GM19324 (cell line): ENCODE measurements around the gene MRPS12.

ENCODE experiments used
- ATAC-seq: cut with Tn5 transposase; IDR thresholded peaks from one replicate; pipeline ENCODE4 v1.9.1; 2021; ENCODE audit warnings: mild to moderate bottlenecking, moderate library complexity; ENCODE audit not compliant: unreplicated experiment, low FRiP score

The MRPS12 gene

DNA sequence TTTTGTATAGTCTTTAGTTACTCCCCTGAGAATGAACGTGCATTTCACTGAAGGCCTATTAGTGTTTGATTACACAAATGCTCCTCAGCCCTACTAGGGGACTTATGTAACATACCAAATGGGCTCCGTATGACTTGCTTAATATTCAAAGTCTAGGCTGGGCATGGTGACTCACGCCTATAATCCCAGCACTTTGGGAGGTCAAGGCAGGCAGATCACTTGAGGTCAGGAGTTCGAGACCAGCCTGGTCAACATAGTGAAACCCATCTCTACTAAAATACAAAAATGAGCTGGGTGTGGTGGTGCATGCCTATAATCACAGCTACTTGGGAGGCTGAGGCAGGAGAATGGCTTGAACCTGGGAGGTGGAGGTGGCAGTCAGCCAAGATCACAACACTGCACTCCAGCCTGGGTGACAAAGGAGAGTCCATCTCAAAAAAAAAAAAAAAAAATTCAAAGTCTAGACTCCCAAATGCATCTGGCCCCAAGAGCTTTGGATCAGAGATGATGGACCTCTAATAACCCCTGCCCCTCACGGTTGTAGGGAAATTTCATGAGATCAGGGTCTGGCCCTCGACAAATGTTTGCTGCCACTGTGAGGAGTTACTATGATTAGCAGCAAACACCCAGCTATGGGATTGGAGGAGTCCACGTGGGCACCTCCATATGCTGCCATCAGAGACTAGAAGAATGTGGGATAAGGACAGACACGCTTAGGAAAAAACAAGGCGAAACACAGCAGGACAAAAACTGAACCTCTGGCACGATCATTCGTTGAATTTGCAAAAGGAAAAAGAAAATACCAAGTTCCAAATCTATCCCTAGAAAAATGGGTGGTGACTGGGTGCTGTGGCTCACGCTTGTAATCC is 40.2 kb downstream of the MRPS12 start:
- no peak for ATAC-seq

DNA sequence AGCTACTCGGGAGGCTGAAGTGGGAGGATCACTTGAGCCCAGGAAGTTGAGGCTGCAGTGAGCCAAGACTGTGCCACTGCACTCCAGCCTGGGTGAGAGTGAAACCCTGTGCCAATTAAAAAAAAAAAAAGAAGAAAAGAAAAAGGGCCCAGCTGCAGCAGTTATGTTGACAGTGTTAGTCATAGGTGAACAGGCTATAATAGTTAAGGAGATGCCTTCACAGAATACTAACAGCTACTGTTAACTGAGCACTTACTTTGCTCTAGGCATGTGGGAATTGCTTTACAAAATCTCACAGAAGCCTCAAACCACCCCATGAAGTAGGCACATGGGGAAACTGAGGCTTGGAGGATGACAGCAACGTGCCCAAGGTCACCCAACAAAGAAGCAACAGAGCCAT is 40.9 kb downstream of the MRPS12 start:
- ATAC-seq, result no peak

DNA sequence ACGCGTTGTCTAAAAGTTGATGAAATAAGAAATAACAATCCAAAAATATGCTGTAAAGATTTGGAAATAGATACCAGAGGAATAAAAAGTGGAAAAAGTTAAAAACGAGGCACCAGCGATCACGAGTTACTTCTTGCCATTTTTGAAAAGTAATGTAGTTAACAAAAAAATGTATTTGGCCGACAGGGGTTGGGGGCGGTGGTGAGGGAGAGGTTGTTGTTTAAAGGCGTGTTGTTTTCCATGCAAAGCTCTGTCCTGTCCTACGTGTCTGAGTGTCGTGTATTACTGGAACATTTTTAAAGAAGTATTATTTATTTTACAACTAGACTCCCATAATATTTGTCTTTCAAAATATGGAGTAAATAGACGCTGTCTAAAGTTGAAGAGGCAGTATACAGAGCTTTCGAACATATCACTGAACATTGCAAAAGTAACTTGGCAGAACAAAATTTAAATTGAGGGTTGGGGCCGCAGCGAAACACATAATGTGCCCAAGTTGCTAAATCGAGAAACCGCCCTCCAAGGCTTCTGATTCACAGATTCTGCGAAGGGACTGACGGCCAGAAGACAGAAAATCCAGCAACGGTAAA is 44.0 kb downstream of the MRPS12 start:
- ATAC-seq, result no peak

DNA sequence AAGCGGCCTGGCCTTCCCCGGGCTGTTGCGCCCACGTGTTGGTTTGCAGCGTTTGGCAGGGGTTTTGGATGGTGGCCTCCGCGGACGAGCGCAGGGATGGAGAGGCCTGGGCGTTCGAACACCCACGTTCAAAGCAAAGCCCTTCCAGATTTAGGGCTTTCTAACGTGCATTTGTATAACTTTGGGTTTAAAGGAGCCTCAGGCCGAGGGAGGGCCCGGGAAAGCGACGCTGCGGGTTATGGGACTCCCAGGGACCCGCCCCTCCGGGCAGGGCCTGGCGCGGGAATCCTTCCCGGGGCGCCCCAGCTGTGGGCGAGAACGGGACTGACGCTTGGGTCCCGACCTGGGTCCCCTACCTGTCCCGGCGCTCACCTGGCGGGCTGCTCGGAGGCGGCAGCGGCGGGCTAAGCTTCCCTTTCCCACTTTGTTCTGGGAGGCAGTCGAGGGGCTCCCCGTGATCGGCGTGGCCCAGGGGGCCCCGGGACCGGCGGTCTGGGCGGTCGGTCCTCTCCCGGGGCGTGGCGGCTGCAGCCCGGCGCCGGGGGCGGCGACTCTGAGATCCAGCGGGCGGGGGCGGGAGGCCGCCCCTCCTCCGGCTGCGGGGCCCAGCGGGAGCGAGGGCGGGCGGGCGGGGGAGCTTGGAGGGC is 44.6 kb downstream of the MRPS12 start, which contains the start of gene FBXO17:
Gene FBXO17, minus strand, starts transcription at position 529 of the 647 bp plus-strand sequence. CDS start 25,423 bp downstream, outside the sequence.
- no peak for ATAC-seq

DNA sequence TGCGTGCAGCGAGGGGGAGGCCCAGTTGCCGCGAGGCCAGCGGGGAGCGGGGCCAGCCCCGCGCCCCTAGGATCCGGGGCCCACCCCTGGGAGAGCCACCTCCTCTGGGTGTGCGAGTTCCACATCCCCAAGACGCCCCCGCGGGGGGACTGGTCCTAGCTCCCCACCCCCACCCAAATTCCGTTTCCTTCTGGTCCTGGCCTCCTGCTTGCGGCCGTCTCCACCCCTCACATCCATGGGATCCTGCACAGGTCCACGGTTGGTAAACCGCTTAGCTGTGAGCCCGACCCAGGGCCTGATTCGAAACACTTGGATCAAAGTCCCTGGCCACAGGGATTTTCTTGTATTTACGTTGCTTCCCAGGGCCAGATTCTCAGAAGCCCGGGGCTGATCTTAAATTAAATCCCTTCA is 45.1 kb downstream of the MRPS12 start:
- ATAC-seq, result no peak

DNA sequence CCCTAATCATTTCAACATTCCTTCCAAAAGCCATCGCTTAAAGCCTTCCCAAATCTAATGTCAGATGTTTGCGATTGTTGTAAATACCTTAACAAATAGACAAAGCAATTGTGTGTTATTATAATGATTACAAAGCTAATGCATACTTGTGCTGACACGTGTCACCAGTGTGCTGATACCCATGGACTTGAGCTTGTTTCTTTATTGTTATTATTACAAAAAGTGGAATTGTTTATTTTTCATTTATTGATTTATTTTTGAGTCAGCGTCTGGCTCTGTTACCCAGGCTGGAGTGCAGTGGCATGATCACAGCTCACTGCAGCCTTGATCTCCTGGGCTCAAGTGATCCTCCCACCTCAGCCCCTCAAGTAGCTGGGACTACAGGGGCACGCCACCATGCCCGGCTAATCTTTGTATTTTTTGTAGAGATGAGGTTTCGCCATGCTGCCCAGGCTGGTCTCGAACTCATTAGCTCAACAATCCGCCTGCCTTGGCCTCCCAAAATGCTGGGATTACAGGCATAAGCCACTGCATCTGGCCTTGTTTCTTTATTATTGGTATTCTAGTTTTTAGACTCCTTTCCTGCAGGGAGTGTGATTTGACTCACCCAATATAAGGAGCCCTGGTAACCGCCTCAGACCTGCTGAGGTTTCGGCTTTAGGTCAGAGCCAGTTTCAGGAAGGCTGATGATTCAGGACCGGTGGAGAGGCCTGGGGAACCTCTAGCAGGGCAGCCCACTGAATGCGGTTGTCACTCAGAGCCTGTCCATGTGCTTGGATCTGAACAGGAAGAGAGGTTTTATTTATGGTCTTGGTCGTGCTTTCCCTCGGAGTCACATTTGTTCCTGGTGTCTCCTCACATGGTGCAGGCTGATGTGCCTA is 46.9 kb downstream of the MRPS12 start:
- no peak for ATAC-seq

DNA sequence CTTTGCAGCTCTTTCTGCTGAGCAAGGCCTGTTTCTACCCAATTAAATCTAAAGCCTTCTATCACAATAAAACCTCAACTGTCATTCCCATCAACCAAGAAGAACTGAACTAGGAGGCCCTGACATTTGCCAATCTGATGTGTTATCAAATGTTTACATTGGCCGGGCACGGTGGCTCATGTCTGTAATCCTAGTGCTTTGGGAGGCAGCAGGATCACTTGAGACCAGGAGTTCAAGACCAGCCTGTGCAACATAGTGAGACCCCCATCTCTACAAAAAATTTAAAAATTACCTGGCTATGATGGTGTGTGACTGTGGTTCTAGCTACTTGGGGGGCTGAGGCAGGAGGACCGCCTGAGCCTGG is 47.6 kb downstream of the MRPS12 start:
- no peak for ATAC-seq

DNA sequence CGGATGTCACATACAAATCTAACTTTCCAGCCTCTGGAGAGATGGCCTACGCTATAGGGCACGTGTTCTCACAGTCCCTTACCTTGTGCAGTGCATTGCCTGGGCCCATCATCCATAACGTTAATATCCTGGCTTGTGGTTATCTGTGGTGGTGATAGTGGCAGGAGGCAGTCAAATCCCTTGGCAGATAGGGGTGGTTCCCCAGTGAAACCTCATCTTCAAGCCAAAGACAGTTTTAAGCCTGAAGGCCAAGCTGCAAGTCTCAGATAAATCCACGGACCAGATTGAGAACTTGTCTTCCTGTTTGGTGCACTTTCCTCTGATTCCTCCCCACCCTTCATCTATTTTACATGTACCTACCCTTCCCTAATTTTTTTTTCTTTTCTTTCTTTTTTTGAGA is 49.1 kb downstream of the MRPS12 start:
- no peak for ATAC-seq

DNA sequence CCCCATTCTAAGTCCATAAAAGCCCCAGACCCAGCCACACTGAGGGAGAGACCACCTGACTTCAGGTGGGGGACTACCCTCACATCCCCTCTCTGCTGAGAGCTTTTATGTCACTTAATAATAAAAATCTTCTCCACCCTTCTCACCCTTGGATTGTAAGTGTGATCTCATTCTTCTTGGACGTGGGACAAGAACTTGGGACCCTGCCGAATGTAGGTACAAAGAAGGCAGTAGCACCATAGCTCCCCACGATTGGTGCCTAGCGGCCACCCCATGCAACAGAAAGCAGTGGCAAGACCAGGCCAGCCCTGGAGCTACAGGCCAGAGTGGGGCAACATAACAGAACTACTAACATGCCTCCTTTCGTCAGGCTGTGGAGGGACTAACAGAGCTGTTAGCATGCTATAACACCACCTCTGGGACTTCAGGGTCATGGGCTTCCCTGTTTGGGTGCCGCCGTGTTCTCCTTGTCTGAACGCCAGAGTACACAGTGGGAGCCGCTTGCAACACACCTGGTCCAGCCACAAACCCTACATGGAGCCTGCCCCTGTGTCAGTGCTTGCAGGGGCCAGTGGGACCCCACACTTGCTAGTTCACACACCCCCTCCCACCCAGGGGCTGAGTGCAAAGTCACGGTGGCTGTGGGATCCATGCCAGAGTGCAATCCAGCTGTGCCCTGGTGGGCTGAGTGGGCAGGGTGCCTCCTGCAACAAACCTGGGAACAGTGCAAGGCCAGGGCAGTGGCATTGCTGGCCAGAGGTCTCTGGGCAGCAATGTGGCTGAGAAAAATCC is 50.0 kb downstream of the MRPS12 start:
- ATAC-seq, result no peak
